ENCODE data around the gene ATP2C1. TPM values are rescaled to one million over a fixed set of nuclear protein-coding genes. Genes with fewer than 3 reads are reported as not detected.

ATP2C1 gene
- total RNA-seq (100 to 1,000 TPM in 1 of 2 donors, 10 to 100 TPM in 1; 82.5 to 171 TPM), polyA plus RNA-seq (ENCODE audit: insufficient read length in 2 of 2) (100 to 1,000 TPM; 124 to 149 TPM)
- long read RNA-seq, donor 1, full-length matches to known transcripts = 11 of 53 reads
- long read RNA-seq, donor 1, partial matches to known transcripts = 37 of 53 reads
- long read RNA-seq, donor 1, other reads (novel, unspliced or antisense) = 5 of 53 reads
- long read RNA-seq, donor 2, full-length matches to known transcripts = 4 of 4 reads
- long read RNA-seq, donor 2, partial matches to known transcripts = 0 of 4 reads
- long read RNA-seq, donor 2, other reads (novel, unspliced or antisense) = 0 of 4 reads
- long read RNA-seq, donor 3, full-length matches to known transcripts = 2 of 8 reads
- long read RNA-seq, donor 3, partial matches to known transcripts = 6 of 8 reads
- long read RNA-seq, donor 3, other reads (novel, unspliced or antisense) = 0 of 8 reads
- long read RNA-seq, donor 4, full-length matches to known transcripts = 2 of 28 reads
- long read RNA-seq, donor 4, partial matches to known transcripts = 10 of 28 reads
- long read RNA-seq, donor 4, other reads (novel, unspliced or antisense) = 16 of 28 reads

- Histone ChIP-seq H3K36me3 (ENCODE audit: control insufficient read depth, insufficient read depth, low read length) (no peaks in the 10 kb centered on the region), H3K27ac (ENCODE audit: low read depth, low read length) (peak within 1 kb of the TSS; percentile 99), H3K4me1 (ENCODE audit: control insufficient read depth, insufficient read depth, low read length) (no peaks in the 10 kb centered on the region), H3K27me3 (ENCODE audit: control insufficient read depth, insufficient read depth, low read length) (no peaks in the 10 kb centered on the region), H3K4me3 (ENCODE audit: low read depth, low read length) (peak within 1 kb of the TSS; percentile 99), H3K9me3 (ENCODE audit: control insufficient read depth, insufficient read depth, low read length) (no peaks in the 10 kb centered on the region)
- peak; percentile 88 to 99 (median 92) for DNase-seq (ENCODE audit: low read depth in 4 of 6, low spot score in 6 of 6)
- under 1% methylated on average over 69 of the region's 69 CpGs for WGBS (ENCODE audit: insufficient coverage)
Observed at GRCh38 chr3:130893376-130894129, at the start of gene ATP2C1. ATP2C1 (plus strand) TSS chr3:130894084; CDS start chr3:130894770, 686 bp downstream.

DNA sequence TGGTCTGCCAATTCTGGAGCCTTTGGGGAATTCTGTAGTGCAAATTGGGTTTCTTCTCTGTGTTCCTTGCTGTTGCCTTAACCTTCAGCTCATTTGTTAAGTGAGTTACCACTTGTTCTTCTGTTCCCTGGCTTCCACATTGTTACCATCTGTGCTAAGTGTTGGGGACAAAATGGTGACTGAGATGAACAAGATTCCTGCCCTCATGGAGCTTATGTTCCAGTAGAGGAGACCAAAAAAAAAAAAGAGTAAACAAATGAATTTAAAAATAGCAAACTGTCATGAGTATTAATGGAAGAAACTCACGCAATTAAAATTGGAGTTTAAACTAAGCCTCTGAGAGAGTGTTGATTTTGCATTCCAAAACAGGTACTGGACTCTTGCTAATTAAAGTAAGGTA lies 49.4 kb upstream of the ATP2C1 start:
- WGBS (ENCODE audit: insufficient coverage) = no CpG with 5 or more reads among the region's 1 CpG
- Histone ChIP-seq H3K9me3 (ENCODE audit: control insufficient read depth, insufficient read depth, low read length) (no peaks in the 10 kb centered on the region), H3K36me3 (ENCODE audit: control insufficient read depth, insufficient read depth, low read length) (no peaks in the 10 kb centered on the region), H3K4me3 (ENCODE audit: low read depth, low read length) (no peak overlapping the region), H3K27ac (ENCODE audit: low read depth, low read length) (no peak overlapping the region), H3K4me1 (ENCODE audit: control insufficient read depth, insufficient read depth, low read length) (peaks cover 6% of the 10 kb centered on the region), H3K27me3 (ENCODE audit: control insufficient read depth, insufficient read depth, low read length) (no peaks in the 10 kb centered on the region)
- no peak for DNase-seq (ENCODE audit: low read depth in 4 of 6, low spot score in 6 of 6)

GRCh38 chr3:130846181-130846580 lies 47.7 kb upstream of the ATP2C1 start:
- Histone ChIP-seq H3K27me3 (ENCODE audit: control insufficient read depth, insufficient read depth, low read length) (no peaks in the 10 kb centered on the region), H3K9me3 (ENCODE audit: control insufficient read depth, insufficient read depth, low read length) (no peaks in the 10 kb centered on the region), H3K36me3 (ENCODE audit: control insufficient read depth, insufficient read depth, low read length) (no peaks in the 10 kb centered on the region), H3K27ac (ENCODE audit: low read depth, low read length) (no peak overlapping the region), H3K4me3 (ENCODE audit: low read depth, low read length) (no peak overlapping the region), H3K4me1 (ENCODE audit: control insufficient read depth, insufficient read depth, low read length) (peaks cover 6% of the 10 kb centered on the region)
- WGBS (ENCODE audit: insufficient coverage) = no CpG with 5 or more reads among the region's 1 CpG
- peak in 1 of 6 donors; percentile 50 for DNase-seq (ENCODE audit: low read depth in 4 of 6, low spot score in 6 of 6)

- H3K4me3 ChIP-seq (ENCODE audit: low read depth, low read length) = no peak overlapping the region
- H3K27ac ChIP-seq (ENCODE audit: low read depth, low read length) = no peak overlapping the region
- WGBS (ENCODE audit: insufficient coverage) = 42% methylated on average over 1 of the region's 1 CpG
- no peaks in the 10 kb centered on the region for H3K36me3 ChIP-seq (ENCODE audit: control insufficient read depth, insufficient read depth, low read length)
- H3K9me3 ChIP-seq (ENCODE audit: control insufficient read depth, insufficient read depth, low read length) = no peaks in the 10 kb centered on the region
- peaks cover 6% of the 10 kb centered on the region for H3K4me1 ChIP-seq (ENCODE audit: control insufficient read depth, insufficient read depth, low read length)
- DNase-seq (ENCODE audit: low read depth in 4 of 6, low spot score in 6 of 6) = peak in 2 of 6 donors; percentile 17 to 33
- H3K27me3 ChIP-seq (ENCODE audit: control insufficient read depth, insufficient read depth, low read length) = no peaks in the 10 kb centered on the region
Observed at GRCh38 chr3:130849091-130849552, 44.8 kb upstream of the ATP2C1 start.

- Histone ChIP-seq H3K4me3 (ENCODE audit: low read depth, low read length) (no peak overlapping the region), H3K27ac (ENCODE audit: low read depth, low read length) (no peak overlapping the region), H3K36me3 (ENCODE audit: control insufficient read depth, insufficient read depth, low read length) (no peaks in the 10 kb centered on the region), H3K9me3 (ENCODE audit: control insufficient read depth, insufficient read depth, low read length) (no peaks in the 10 kb centered on the region), H3K4me1 (ENCODE audit: control insufficient read depth, insufficient read depth, low read length) (peaks cover 6% of the 10 kb centered on the region), H3K27me3 (ENCODE audit: control insufficient read depth, insufficient read depth, low read length) (no peaks in the 10 kb centered on the region)
- DNase-seq (ENCODE audit: low read depth in 4 of 6, low spot score in 6 of 6) = peak in 2 of 6 donors; percentile 22 to 29
- 89% methylated on average over 1 of the region's 8 CpGs for WGBS (ENCODE audit: insufficient coverage)
Observed at GRCh38 chr3:130850044-130850797, 43.7 kb upstream of the ATP2C1 start.

DNA sequence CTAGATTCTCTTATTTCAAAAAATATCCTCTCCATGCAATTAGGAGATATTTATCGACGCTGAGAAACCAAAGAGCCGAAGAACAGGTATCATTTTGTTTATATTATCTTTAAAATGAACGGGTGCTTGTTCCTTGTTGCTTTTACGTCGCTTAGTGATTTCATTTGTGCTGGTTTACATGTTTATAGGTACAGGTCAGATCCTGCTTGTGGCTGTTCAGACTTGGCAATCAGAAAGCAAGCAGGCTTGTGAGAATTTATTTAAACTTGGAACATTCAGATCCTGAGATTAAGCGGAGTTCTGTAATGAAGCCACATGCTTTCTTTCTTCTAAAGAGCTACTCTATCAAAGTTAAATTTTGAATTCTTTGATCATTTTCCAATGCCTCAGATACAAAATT lies 43.0 kb upstream of the ATP2C1 start:
- DNase-seq (ENCODE audit: low read depth in 4 of 6, low spot score in 6 of 6) = no peak

DNA sequence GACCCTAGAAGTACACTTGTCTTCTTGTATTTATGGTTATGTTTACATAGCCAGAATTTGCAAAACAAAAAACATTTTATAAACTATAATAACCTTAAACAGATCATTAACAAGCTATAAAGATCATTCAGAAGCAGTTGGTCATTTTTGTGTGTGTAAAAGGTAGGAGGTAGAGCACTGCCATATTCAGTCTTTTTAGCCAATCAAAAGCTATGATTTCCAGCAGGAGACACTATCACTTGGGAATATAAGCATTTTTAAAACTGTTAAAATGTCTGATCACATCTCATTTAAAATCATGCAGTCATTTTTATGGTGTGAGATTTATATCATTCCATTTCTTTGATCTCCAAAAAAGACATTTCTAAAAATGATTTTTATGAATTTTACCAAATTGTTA lies 42.6 kb upstream of the ATP2C1 start:
- no peak overlapping the region for H3K4me3 ChIP-seq (ENCODE audit: low read depth, low read length)
- H3K4me1 ChIP-seq (ENCODE audit: control insufficient read depth, insufficient read depth, low read length) = peaks cover 6% of the 10 kb centered on the region
- H3K36me3 ChIP-seq (ENCODE audit: control insufficient read depth, insufficient read depth, low read length) = no peaks in the 10 kb centered on the region
- no peak for DNase-seq (ENCODE audit: low read depth in 4 of 6, low spot score in 6 of 6)
- H3K9me3 ChIP-seq (ENCODE audit: control insufficient read depth, insufficient read depth, low read length) = no peaks in the 10 kb centered on the region
- no peak overlapping the region for H3K27ac ChIP-seq (ENCODE audit: low read depth, low read length)
- no peaks in the 10 kb centered on the region for H3K27me3 ChIP-seq (ENCODE audit: control insufficient read depth, insufficient read depth, low read length)

More for the DNA sequence above, 43.0 kb upstream of the ATP2C1 start:
- no CpG with 5 or more reads among the region's 7 CpGs for WGBS (ENCODE audit: insufficient coverage)
- H3K9me3 ChIP-seq (ENCODE audit: control insufficient read depth, insufficient read depth, low read length) = no peaks in the 10 kb centered on the region
- no peak overlapping the region for H3K27ac ChIP-seq (ENCODE audit: low read depth, low read length)
- no peak overlapping the region for H3K4me3 ChIP-seq (ENCODE audit: low read depth, low read length)
- peaks cover 6% of the 10 kb centered on the region for H3K4me1 ChIP-seq (ENCODE audit: control insufficient read depth, insufficient read depth, low read length)
- H3K36me3 ChIP-seq (ENCODE audit: control insufficient read depth, insufficient read depth, low read length) = no peaks in the 10 kb centered on the region
- no peaks in the 10 kb centered on the region for H3K27me3 ChIP-seq (ENCODE audit: control insufficient read depth, insufficient read depth, low read length)

GRCh38 chr3:130853581-130853980 lies 40.3 kb upstream of the ATP2C1 start:
- no CpG with 5 or more reads among the region's 2 CpGs for WGBS (ENCODE audit: insufficient coverage)
- Histone ChIP-seq H3K36me3 (ENCODE audit: control insufficient read depth, insufficient read depth, low read length) (no peaks in the 10 kb centered on the region), H3K9me3 (ENCODE audit: control insufficient read depth, insufficient read depth, low read length) (no peaks in the 10 kb centered on the region), H3K27me3 (ENCODE audit: control insufficient read depth, insufficient read depth, low read length) (no peaks in the 10 kb centered on the region), H3K4me1 (ENCODE audit: control insufficient read depth, insufficient read depth, low read length) (peaks cover 6% of the 10 kb centered on the region), H3K4me3 (ENCODE audit: low read depth, low read length) (no peak overlapping the region), H3K27ac (ENCODE audit: low read depth, low read length) (no peak overlapping the region)
- DNase-seq (ENCODE audit: low read depth in 4 of 6, low spot score in 6 of 6) = no peak

GRCh38 chr3:130854208-130854864 lies 39.5 kb upstream of the ATP2C1 start:
- 87% methylated on average over 4 of the region's 5 CpGs for WGBS (ENCODE audit: insufficient coverage)
- Histone ChIP-seq H3K4me1 (ENCODE audit: control insufficient read depth, insufficient read depth, low read length) (peaks cover under 1% of the 10 kb centered on the region), H3K4me3 (ENCODE audit: low read depth, low read length) (no peak overlapping the region), H3K27ac (ENCODE audit: low read depth, low read length) (no peak overlapping the region), H3K9me3 (ENCODE audit: control insufficient read depth, insufficient read depth, low read length) (no peaks in the 10 kb centered on the region), H3K27me3 (ENCODE audit: control insufficient read depth, insufficient read depth, low read length) (no peaks in the 10 kb centered on the region), H3K36me3 (ENCODE audit: control insufficient read depth, insufficient read depth, low read length) (no peaks in the 10 kb centered on the region)
- no peak for DNase-seq (ENCODE audit: low read depth in 4 of 6, low spot score in 6 of 6)

Measured in spinal cord (tissue), 10 donors.